Neural progenitor cell (in vitro differentiated cells): ENCODE results near the gene EFCAB8.

ENCODE experiments used
- CTCF ChIP-seq: fragments of 200-600 bp; sonication (generic); IDR thresholded peaks from 2 replicates; pipeline ENCODE4 v1.5.1; 2017; ENCODE audit warnings: antibody characterized with exemption, mild to moderate bottlenecking
- EZH2 ChIP-seq: fragments of 200-600 bp; sonication (generic); IDR thresholded peaks from 2 replicates; pipeline ENCODE4 v1.6.1; 2017; ENCODE audit warnings: antibody characterized with exemption, mild to moderate bottlenecking, moderate library complexity

DNA sequence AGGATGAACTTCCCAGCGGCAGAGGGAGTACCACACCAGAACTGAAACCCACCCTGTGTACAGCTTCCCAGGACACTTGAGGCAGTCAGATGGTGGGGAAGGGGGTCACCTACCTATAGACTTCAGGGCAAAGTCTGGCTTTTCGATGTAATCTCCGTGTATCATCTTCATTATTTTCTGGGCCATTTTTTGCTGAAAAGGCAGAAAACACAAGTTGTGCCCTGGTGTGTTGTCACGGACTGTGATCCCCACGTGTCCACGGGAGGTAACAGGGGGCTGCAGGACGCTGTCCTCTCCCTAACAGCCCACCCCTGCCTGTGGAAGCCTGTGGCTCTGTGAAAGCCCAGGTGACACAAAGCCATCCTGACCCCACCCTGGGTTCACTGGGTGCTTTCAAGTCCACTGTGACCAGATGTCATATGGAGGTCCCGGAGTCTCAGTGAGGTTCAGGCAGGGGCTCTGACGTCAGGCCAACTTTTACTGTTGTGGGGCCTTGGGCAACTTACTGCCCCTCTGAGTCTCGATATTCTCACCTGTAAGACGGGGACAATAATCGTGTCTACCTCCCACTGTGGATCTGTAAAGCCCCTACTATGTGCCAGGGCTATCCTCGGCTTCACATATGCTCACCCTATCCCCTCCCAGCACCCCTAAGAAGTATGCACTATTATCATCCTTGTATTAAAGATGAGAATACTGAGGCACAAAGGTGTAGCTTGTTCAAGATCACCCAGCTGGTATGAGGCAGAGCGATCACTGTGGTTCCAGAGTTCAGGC, 131.0 kb downstream of the EFCAB8 start:
- no peak for TF ChIP-seq CTCF
- no peak for TF ChIP-seq EZH2
